ENCODE measurements around the gene KCNJ6. TPM values are rescaled to one million over a fixed set of nuclear protein-coding genes. Genes with fewer than 3 reads are reported as not detected.

The KCNJ6 gene
- total RNA-seq, 1 experiment from 2014 or later: 1.2 TPM

GRCh38 chr21:37673801-37674575, 242.3 kb downstream of the KCNJ6 start:
- Histone ChIP-seq H3K27me3 (ENCODE audit: insufficient read depth, low read length) (no peaks in the 10 kb centered on the region), H3K9me3 (ENCODE audit: control insufficient read depth, low read depth, low read length) (no peaks in the 10 kb centered on the region), H3K14ac (ENCODE audit: insufficient read depth, low read length) (no peak overlapping the region), H3K79me2 (ENCODE audit: insufficient read depth, low read length) (no peaks in the 10 kb centered on the region), H3K4ac (ENCODE audit: low read depth, low read length) (no peak overlapping the region), H2AFZ (ENCODE audit: low read length) (no peak overlapping the region), H3K79me1 (ENCODE audit: insufficient read depth, low read depth, low read length, poor library complexity, severe bottlenecking) (no peaks in the 10 kb centered on the region), H3K27ac (ENCODE audit: insufficient read length, low read depth, low read length) (no peak overlapping the region), H4K20me1 (ENCODE audit: control insufficient read depth, insufficient read depth, insufficient read length) (no peaks in the 10 kb centered on the region), H3K9ac (ENCODE audit: extremely low read depth, insufficient read length, low read length) (no peak overlapping the region), H2BK12ac (ENCODE audit: insufficient read length, low read depth, low read length) (no peak overlapping the region), H2AK5ac (ENCODE audit: insufficient read length, low read length) (no peak overlapping the region), H2BK5ac (ENCODE audit: insufficient read length, low read length) (no peak overlapping the region), H3K23me2 (ENCODE audit: insufficient read length, low read depth, low read length, poor library complexity, severe bottlenecking) (no peaks in the 10 kb centered on the region), H4K91ac (ENCODE audit: insufficient read length, low read depth, low read length) (no peak overlapping the region), H4K5ac (ENCODE audit: insufficient read length, low read depth, low read length) (no peak overlapping the region), H2BK120ac (ENCODE audit: low read depth, low read length, poor library complexity, severe bottlenecking) (no peak overlapping the region), H3T11ph (ENCODE audit: low read length) (no peak overlapping the region), H3K4me2 (ENCODE audit: insufficient read depth, insufficient read length, low read length) (no peak overlapping the region), H2BK15ac (ENCODE audit: low read depth, low read length) (no peak overlapping the region), H3K18ac (ENCODE audit: insufficient read length, low read depth, low read length) (no peak overlapping the region), H3K4me1 (ENCODE audit: insufficient read depth, low read length) (peaks cover 7% of the 10 kb centered on the region; the same call in 1 of the 2 replicates), H3K56ac (ENCODE audit: insufficient read length, low read depth, low read length) (no peak overlapping the region), H2BK20ac (ENCODE audit: low read depth, low read length, poor library complexity, severe bottlenecking) (no peak overlapping the region), H3K23ac (ENCODE audit: insufficient read length, low read depth, low read length) (no peak overlapping the region), H4K8ac (replicated peaks; ENCODE audit: insufficient read length, low read depth, low read length) (no peak overlapping the region)
- no peak for DNase-seq
- Mint-ChIP-seq H3K27ac (peak overlapping the region in 1 of 3 experiments; percentile 95; a peak in 2 of 7 replicates), H3K27me3 (ENCODE audit: low read depth) (peaks cover 23% of the 10 kb centered on the region), H3K9me3 (peaks cover 3% of the 10 kb centered on the region in 2 experiments; a peak in 3 of 5 replicates), H3K36me3 (ENCODE audit: insufficient read depth in 1 of 3, low read depth in 3 of 3) (peaks cover 2 to 4% (median 4%) of the 10 kb centered on the region in 3 experiments; a peak in 4 of 7 replicates), H3K4me1 (peaks cover 47 to 48% of the 10 kb centered on the region in 2 experiments), H3K4me3 (no peak overlapping the region)
- WGBS (ENCODE audit: extremely low coverage, insufficient read length, low lambda C conversion rate): no CpG with 5 or more reads among the region's 9 CpGs
- TF ChIP-seq, protein P1, sequence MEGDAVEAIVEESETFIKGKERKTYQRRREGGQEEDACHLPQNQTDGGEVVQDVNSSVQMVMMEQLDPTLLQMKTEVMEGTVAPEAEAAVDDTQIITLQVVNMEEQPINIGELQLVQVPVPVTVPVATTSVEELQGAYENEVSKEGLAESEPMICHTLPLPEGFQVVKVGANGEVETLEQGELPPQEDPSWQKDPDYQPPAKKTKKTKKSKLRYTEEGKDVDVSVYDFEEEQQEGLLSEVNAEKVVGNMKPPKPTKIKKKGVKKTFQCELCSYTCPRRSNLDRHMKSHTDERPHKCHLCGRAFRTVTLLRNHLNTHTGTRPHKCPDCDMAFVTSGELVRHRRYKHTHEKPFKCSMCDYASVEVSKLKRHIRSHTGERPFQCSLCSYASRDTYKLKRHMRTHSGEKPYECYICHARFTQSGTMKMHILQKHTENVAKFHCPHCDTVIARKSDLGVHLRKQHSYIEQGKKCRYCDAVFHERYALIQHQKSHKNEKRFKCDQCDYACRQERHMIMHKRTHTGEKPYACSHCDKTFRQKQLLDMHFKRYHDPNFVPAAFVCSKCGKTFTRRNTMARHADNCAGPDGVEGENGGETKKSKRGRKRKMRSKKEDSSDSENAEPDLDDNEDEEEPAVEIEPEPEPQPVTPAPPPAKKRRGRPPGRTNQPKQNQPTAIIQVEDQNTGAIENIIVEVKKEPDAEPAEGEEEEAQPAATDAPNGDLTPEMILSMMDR (conservative IDR thresholded peaks at IDR 0.05): no peak

All from H9 (cell line).